Tongue (tissue), 2 donors: Measurements from ENCODE around the gene NPFFR2. TPM values are rescaled to one million over a fixed set of nuclear protein-coding genes. Genes with fewer than 3 reads are reported as not detected.
"Not testable (repeated sequence)": the region's sequence is repeated elsewhere in the genome, so short reads cannot be mapped to it uniquely, and the experiment has no call there.

Experiments used
- DNase-seq: peaks from one replicate; pipeline ENCODE4 v3.0.0-alpha.2; 2015
- total RNA-seq: library from RNA; depleted of rRNA; stranded (reverse); fragments of >200 nt; gene quantifications from one replicate; pipeline ENCODE4 v1.2.3, GENCODE V29; 2014

NPFFR2 gene
- total RNA-seq, 1 donor from 2014 or later = not detected

- DNase-seq = no peak
These were observed 80.8 kb downstream of the NPFFR2 start for GRCh38 chr4:72112514-72113156.

GRCh38 chr4:72118017-72118416 is 86.2 kb downstream of the NPFFR2 start:
- DNase-seq = no peak

GRCh38 chr4:72119946-72120345 is 88.1 kb downstream of the NPFFR2 start:
- no peak for DNase-seq

- DNase-seq = no peak
These were observed 96.9 kb downstream of the NPFFR2 start for GRCh38 chr4:72128741-72129140.

- DNase-seq = no peak
These were observed 104.6 kb downstream of the NPFFR2 start for GRCh38 chr4:72136429-72136828.

GRCh38 chr4:72139997-72140396 is 108.2 kb downstream of the NPFFR2 start:
- not testable (repeated sequence) for DNase-seq

- DNase-seq = no peak
These were observed 112.4 kb downstream of the NPFFR2 start for GRCh38 chr4:72144241-72144640.

- DNase-seq = no peak
These were observed 120.9 kb downstream of the NPFFR2 start for GRCh38 chr4:72152731-72153130.

GRCh38 chr4:72153634-72154033 is 121.8 kb downstream of the NPFFR2 start:
- not testable (repeated sequence) for DNase-seq

GRCh38 chr4:72169285-72169684 is 137.5 kb downstream of the NPFFR2 start:
- DNase-seq = not testable (repeated sequence)

- DNase-seq = no peak
These were observed 138.1 kb downstream of the NPFFR2 start for GRCh38 chr4:72169861-72170260.

- DNase-seq = no peak
These were observed 140.0 kb downstream of the NPFFR2 start for GRCh38 chr4:72171761-72172160.

GRCh38 chr4:72179342-72179741 is 147.5 kb downstream of the NPFFR2 start:
- DNase-seq = no peak

- no peak for DNase-seq
These were observed 154.9 kb downstream of the NPFFR2 start for GRCh38 chr4:72186714-72187113.

GRCh38 chr4:72194046-72194445 is 162.2 kb downstream of the NPFFR2 start:
- no peak for DNase-seq

GRCh38 chr4:72194453-72194852 is 162.7 kb downstream of the NPFFR2 start:
- DNase-seq = no peak

Other genes starting within 250 kb of the NPFFR2 start
- gene GC, start 247.9 kb upstream of the NPFFR2 start, total RNA-seq = not detected